Measurements from ENCODE around the gene RAET1E.
"Not testable (repeated sequence)": the region's sequence is repeated elsewhere in the genome, so short reads cannot be mapped to it uniquely, and the experiment has no call there.

The RAET1E gene

DNA sequence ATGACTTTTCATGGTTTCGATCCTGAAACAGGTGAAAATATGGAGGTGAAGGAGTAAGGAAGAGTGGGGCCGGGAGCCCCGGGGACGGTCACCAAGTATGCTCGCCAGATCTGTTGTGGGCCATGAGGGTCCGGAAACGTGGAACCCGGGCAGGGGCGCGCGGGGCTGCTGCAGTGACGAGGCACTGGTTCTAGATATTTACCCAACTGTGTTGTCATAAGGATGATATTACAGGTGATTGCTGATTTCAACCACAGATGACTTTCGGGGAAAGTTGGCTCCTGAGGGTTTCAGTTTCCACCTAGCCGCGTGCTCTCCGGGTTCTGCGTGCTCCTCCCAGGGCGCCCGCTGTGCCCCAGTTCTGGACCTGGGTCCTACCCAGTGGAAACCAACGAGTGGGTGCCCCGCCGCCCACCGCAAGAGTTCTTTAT, 12.8 kb upstream of the RAET1E start:
- Histone ChIP-seq H3K27me3 (ENCODE audit: control insufficient read depth in 1 of 2, insufficient read depth in 2 of 2, low read length in 2 of 2) (no peaks in the 10 kb centered on the region), H3K9me3 (ENCODE audit: control insufficient read depth in 1 of 2, low read length in 2 of 2) (peaks cover 7 to 14% of the 10 kb centered on the region in 2 donors), H3K27ac (ENCODE audit: low read depth, low read length) (no peak overlapping the region), H3K36me3 (ENCODE audit: control insufficient read depth in 1 of 2, insufficient read depth in 2 of 2, low read length in 2 of 2) (no peaks in the 10 kb centered on the region), H3K4me1 (ENCODE audit: control insufficient read depth in 1 of 2, insufficient read depth in 2 of 2, low read length in 2 of 2) (no peaks in the 10 kb centered on the region), H3K9ac (ENCODE audit: low read depth in 1 of 2, low read length in 2 of 2) (no peak overlapping the region), H3K4me3 (ENCODE audit: low read depth in 1 of 2, low read length in 2 of 2) (no peak overlapping the region)

DNA sequence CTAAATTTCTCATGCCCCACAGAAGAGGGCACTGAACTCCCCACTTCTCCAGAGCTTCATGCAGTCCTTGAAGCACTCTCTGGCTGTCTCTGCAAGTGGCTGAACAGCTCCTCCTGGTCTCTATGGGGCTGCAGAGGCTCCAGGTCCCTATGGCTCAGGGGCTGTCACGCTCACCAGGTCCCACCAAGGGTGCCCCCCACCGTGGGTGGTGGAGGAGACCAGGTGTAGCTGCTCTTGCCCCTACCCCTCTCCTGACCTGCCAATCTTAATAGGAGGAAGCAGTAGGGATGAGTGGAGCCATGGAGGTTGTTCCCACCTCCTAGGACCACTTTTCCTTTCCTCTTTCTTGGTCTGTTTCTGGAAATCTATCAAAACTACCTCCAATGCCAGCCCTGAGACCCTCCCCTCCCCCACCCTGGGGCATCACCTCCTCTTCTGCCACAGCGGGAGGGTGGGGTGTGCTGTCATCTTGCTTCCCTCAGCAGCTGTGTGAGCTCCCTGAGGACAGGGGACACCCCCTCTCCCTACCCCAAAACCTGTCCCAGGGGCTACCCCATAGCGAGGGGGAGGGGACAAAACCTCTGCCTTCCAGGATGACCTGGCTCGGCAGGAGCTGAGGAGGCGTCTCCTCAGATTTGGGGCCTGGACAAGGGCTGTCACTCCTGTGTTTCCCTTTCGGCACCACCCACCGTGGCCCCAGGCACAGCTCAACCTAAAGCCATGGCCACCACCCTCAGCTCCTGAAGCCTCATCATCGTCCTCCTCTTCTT, 12.0 kb upstream of the RAET1E start:
- no peaks in the 10 kb centered on the region for H3K27me3 ChIP-seq (ENCODE audit: control insufficient read depth in 1 of 2, insufficient read depth in 2 of 2, low read length in 2 of 2)
- H3K9me3 ChIP-seq (ENCODE audit: control insufficient read depth in 1 of 2, low read length in 2 of 2), result peaks cover 7 to 14% of the 10 kb centered on the region in 2 donors
- H3K36me3 ChIP-seq (ENCODE audit: control insufficient read depth in 1 of 2, insufficient read depth in 2 of 2, low read length in 2 of 2), result no peaks in the 10 kb centered on the region

DNA sequence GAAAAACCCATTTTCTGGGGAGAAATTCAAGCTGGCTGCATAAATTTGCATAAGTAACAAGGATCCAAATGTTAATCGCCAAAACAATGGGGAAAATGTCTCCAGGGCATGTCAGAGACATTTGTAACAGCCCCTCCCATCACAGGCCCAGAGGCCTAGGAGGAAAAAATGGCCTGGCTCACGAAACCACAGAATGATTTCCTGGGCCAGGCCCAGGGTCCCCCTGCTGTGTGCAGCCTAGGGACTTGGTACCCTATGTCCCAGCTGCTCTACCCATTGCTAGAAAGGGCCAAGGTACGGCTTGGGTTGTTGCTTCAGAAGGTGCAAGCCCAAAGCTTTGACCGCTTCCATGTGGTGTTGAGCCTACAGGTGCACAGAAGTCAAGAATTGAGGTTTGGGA, 10.6 kb upstream of the RAET1E start:
- not testable (repeated sequence) for H3K4me3 ChIP-seq (ENCODE audit: low read depth in 1 of 2, low read length in 2 of 2); H3K27ac ChIP-seq (ENCODE audit: low read depth, low read length); H3K36me3 ChIP-seq (ENCODE audit: control insufficient read depth in 1 of 2, insufficient read depth in 2 of 2, low read length in 2 of 2); H3K27me3 ChIP-seq (ENCODE audit: control insufficient read depth in 1 of 2, insufficient read depth in 2 of 2, low read length in 2 of 2); H3K9ac ChIP-seq (ENCODE audit: low read depth in 1 of 2, low read length in 2 of 2); H3K4me1 ChIP-seq (ENCODE audit: control insufficient read depth in 1 of 2, insufficient read depth in 2 of 2, low read length in 2 of 2)
- H3K9me3 ChIP-seq (ENCODE audit: control insufficient read depth in 1 of 2, low read length in 2 of 2), result peaks cover 7 to 14% of the 10 kb centered on the region in 2 donors

More for the DNA sequence above, 12.0 kb upstream of the RAET1E start:
- Histone ChIP-seq H3K4me3 (ENCODE audit: low read depth in 1 of 2, low read length in 2 of 2) (no peak overlapping the region), H3K4me1 (ENCODE audit: control insufficient read depth in 1 of 2, insufficient read depth in 2 of 2, low read length in 2 of 2) (no peaks in the 10 kb centered on the region), H3K9ac (ENCODE audit: low read depth in 1 of 2, low read length in 2 of 2) (no peak overlapping the region), H3K27ac (ENCODE audit: low read depth, low read length) (no peak overlapping the region)

DNA sequence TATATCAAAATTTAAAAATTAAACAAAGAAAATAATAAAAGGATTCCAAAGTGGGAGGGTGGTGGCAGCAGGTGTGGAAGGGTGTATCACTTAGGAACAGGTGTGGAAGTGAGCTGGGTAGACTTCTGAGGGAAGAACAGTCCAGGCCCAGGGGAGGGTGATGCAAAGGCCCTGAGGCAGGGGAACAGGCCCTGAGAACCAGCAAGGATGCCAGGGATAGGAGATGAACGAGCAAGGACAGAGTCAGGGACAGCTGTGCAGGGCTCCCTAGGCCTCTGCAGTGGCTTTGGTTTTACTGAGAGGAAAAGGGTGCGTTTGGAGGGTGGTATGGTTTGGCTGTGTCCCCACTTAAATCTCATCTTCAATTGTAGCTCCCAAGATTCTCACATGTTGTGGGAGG, 9.4 kb upstream of the RAET1E start:
- Histone ChIP-seq H3K9ac (ENCODE audit: low read depth in 1 of 2, low read length in 2 of 2) (no peak overlapping the region), H3K36me3 (ENCODE audit: control insufficient read depth in 1 of 2, insufficient read depth in 2 of 2, low read length in 2 of 2) (no peaks in the 10 kb centered on the region), H3K27me3 (ENCODE audit: control insufficient read depth in 1 of 2, insufficient read depth in 2 of 2, low read length in 2 of 2) (no peaks in the 10 kb centered on the region), H3K9me3 (ENCODE audit: control insufficient read depth in 1 of 2, low read length in 2 of 2) (peaks cover 7 to 14% of the 10 kb centered on the region in 2 donors), H3K27ac (ENCODE audit: low read depth, low read length) (no peak overlapping the region), H3K4me1 (ENCODE audit: control insufficient read depth in 1 of 2, insufficient read depth in 2 of 2, low read length in 2 of 2) (no peaks in the 10 kb centered on the region), H3K4me3 (ENCODE audit: low read depth in 1 of 2, low read length in 2 of 2) (no peak overlapping the region)

DNA sequence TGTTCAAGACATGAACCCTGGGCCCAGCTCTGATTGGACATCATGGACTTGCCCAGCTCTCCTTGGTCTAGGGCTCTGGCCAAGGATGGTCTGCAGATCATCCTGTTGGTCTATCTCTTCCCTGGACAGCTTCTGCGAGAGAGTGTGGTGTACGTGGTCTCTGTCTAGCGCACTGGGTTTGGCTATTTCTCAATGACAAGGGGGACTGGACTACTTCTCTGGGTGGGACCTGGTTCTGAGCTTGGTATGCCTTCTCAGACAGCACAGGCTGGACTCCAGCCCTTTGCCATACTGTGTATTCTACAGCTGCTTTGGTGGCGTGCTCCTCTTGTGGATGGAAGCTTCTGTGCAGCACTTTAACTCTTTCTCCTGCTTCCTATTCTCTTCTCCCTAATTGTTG, 8.5 kb upstream of the RAET1E start:
- Histone ChIP-seq H3K9ac (ENCODE audit: low read depth in 1 of 2, low read length in 2 of 2) (no peak overlapping the region), H3K4me1 (ENCODE audit: control insufficient read depth in 1 of 2, insufficient read depth in 2 of 2, low read length in 2 of 2) (no peaks in the 10 kb centered on the region), H3K9me3 (ENCODE audit: control insufficient read depth in 1 of 2, low read length in 2 of 2) (peaks cover 7 to 14% of the 10 kb centered on the region in 2 donors), H3K4me3 (ENCODE audit: low read depth in 1 of 2, low read length in 2 of 2) (no peak overlapping the region), H3K27ac (ENCODE audit: low read depth, low read length) (no peak overlapping the region), H3K36me3 (ENCODE audit: control insufficient read depth in 1 of 2, insufficient read depth in 2 of 2, low read length in 2 of 2) (no peaks in the 10 kb centered on the region), H3K27me3 (ENCODE audit: control insufficient read depth in 1 of 2, insufficient read depth in 2 of 2, low read length in 2 of 2) (no peaks in the 10 kb centered on the region)

DNA sequence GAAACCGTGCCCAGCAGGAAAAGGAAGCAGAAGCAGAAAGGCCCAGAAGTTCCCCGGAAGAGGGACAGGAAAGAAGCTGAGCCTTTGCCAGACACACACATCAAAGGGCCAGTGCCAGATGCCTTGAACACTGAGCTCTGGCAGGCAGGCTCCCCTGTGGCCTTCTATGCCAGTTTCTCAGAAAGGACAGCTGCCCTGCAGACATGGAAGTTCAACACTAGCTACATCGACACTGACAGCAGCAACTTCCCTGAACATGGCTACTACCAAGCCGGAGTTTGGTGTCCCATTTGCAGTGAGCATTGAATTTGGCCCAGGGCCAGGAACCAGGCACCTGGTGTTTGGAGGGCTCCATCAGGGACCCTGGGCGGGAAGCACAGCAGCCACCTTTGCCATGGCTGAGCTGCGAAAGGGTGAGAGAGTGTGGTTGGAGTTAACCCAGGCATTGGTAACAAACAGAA, 8.0 kb upstream of the RAET1E start:
- H3K9me3 ChIP-seq (ENCODE audit: control insufficient read depth in 1 of 2, low read length in 2 of 2), result peaks cover 7 to 14% of the 10 kb centered on the region in 2 donors
- H3K27ac ChIP-seq (ENCODE audit: low read depth, low read length), result no peak overlapping the region
- no peaks in the 10 kb centered on the region for H3K4me1 ChIP-seq (ENCODE audit: control insufficient read depth in 1 of 2, insufficient read depth in 2 of 2, low read length in 2 of 2)
- H3K27me3 ChIP-seq (ENCODE audit: control insufficient read depth in 1 of 2, insufficient read depth in 2 of 2, low read length in 2 of 2), result no peaks in the 10 kb centered on the region
- no peak overlapping the region for H3K4me3 ChIP-seq (ENCODE audit: low read depth in 1 of 2, low read length in 2 of 2)
- H3K9ac ChIP-seq (ENCODE audit: low read depth in 1 of 2, low read length in 2 of 2), result no peak overlapping the region
- H3K36me3 ChIP-seq (ENCODE audit: control insufficient read depth in 1 of 2, insufficient read depth in 2 of 2, low read length in 2 of 2), result no peaks in the 10 kb centered on the region

DNA sequence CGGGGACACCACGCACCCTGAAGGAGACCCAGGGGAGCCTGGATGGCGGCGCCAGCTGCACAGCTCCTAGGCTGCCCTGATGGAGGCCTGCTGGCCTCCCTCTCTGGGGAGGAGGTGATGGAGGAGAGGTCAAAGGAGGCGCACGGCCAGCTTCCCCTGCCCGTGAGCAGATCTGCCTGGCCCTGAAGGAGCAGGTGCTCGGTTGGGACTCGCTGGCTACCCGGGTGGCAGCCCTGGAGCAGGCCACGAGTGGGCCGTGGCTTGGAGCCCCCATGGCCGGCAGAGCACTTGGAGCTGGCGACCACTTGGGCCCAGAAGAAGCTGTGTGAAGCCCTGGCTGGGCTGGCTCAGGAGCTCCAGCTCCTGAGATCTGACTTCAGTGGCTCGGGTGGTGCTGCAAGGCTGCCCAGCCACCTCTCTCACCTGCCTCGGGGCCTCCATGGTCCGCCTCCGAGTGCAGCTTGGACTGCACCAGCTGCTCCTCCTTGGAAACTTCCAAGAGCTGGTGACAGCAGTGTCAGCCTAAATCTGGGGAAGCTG, 7.5 kb upstream of the RAET1E start:
- no peak overlapping the region for H3K4me3 ChIP-seq (ENCODE audit: low read depth in 1 of 2, low read length in 2 of 2)
- H3K36me3 ChIP-seq (ENCODE audit: control insufficient read depth in 1 of 2, insufficient read depth in 2 of 2, low read length in 2 of 2), result no peaks in the 10 kb centered on the region
- no peak overlapping the region for H3K27ac ChIP-seq (ENCODE audit: low read depth, low read length)
- no peaks in the 10 kb centered on the region for H3K27me3 ChIP-seq (ENCODE audit: control insufficient read depth in 1 of 2, insufficient read depth in 2 of 2, low read length in 2 of 2)
- H3K9me3 ChIP-seq (ENCODE audit: control insufficient read depth in 1 of 2, low read length in 2 of 2), result peaks cover 7 to 14% of the 10 kb centered on the region in 2 donors
- H3K9ac ChIP-seq (ENCODE audit: low read depth in 1 of 2, low read length in 2 of 2), result no peak overlapping the region
- no peaks in the 10 kb centered on the region for H3K4me1 ChIP-seq (ENCODE audit: control insufficient read depth in 1 of 2, insufficient read depth in 2 of 2, low read length in 2 of 2)

DNA sequence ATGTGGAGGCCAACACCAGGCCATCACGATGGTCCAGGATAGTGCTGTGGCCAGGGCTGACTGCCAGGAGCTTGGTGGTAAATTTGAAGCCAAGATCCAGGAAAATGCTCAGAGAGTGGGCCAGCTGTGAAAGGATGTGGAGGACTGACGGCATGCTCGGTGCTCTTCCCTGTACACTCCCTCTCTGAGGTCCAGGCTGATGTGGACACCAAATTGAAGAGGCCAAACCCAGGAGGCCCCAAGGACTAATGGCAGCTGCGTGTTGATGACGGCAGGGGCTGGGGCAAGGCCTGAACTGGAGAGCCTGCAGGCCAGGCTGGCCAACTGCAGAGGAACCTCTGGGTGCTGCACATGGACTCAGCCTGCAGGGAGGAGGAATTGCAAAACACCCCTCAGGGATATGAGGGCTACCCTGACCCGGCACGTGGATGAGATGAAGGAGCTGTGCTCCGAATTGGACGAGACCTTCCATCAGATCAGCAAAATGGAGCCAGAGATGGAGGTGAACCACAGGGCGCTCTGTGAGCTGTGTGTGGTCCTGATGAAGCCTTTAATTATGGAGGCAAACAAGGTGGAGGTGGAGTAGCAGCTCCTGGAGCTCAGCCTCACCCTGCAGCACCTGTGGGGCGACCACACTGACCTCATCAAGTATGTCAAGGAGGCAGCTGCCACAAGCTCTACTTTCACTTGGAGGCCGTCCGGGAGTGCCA, 6.9 kb upstream of the RAET1E start:
- no peaks in the 10 kb centered on the region for H3K36me3 ChIP-seq (ENCODE audit: control insufficient read depth in 1 of 2, insufficient read depth in 2 of 2, low read length in 2 of 2)
- peaks cover 7 to 14% of the 10 kb centered on the region in 2 donors for H3K9me3 ChIP-seq (ENCODE audit: control insufficient read depth in 1 of 2, low read length in 2 of 2)
- H3K9ac ChIP-seq (ENCODE audit: low read depth in 1 of 2, low read length in 2 of 2), result no peak overlapping the region
- H3K27ac ChIP-seq (ENCODE audit: low read depth, low read length), result no peak overlapping the region
- no peaks in the 10 kb centered on the region for H3K27me3 ChIP-seq (ENCODE audit: control insufficient read depth in 1 of 2, insufficient read depth in 2 of 2, low read length in 2 of 2)
- H3K4me3 ChIP-seq (ENCODE audit: low read depth in 1 of 2, low read length in 2 of 2), result no peak overlapping the region
- H3K4me1 ChIP-seq (ENCODE audit: control insufficient read depth in 1 of 2, insufficient read depth in 2 of 2, low read length in 2 of 2), result no peaks in the 10 kb centered on the region

DNA sequence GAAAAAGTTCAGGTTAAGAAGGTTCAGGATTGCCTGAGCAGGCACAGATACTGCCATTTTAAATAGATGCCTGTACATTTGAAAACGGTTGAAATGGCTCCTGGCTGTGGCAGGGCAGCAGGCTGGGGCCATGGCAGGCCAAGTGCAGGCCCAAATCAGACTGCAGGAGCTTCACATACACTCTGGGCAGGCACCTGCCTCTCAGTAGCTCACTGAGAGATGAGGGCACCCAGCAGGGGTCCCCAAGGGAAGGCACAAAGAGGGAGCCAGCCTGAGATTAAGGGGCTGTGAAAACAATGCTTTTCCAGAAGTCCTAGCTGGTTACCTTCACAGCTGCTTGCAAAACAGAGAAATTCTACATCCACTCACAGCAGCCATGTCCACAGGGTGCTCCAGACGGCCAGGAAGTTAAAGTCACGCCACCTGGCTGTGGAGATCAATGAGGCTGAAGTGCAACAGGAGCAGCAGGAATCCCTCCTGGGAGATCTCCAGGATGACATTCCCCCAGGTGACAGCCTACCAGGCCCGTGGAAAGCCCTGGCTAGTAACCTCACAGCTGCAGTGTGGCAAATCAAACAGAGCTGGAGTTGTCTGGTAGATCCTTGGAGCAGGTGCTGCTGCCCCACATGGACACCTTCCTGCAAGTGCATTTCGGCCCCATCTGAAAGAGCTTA, 6.2 kb upstream of the RAET1E start:
- Histone ChIP-seq H3K4me3 (ENCODE audit: low read depth in 1 of 2, low read length in 2 of 2) (no peak overlapping the region), H3K27ac (ENCODE audit: low read depth, low read length) (no peak overlapping the region), H3K27me3 (ENCODE audit: control insufficient read depth in 1 of 2, insufficient read depth in 2 of 2, low read length in 2 of 2) (no peaks in the 10 kb centered on the region), H3K4me1 (ENCODE audit: control insufficient read depth in 1 of 2, insufficient read depth in 2 of 2, low read length in 2 of 2) (no peaks in the 10 kb centered on the region), H3K9me3 (ENCODE audit: control insufficient read depth in 1 of 2, low read length in 2 of 2) (peaks cover 6 to 13% of the 10 kb centered on the region in 2 donors), H3K36me3 (ENCODE audit: control insufficient read depth in 1 of 2, insufficient read depth in 2 of 2, low read length in 2 of 2) (no peaks in the 10 kb centered on the region), H3K9ac (ENCODE audit: low read depth in 1 of 2, low read length in 2 of 2) (no peak overlapping the region)

Data from duodenal mucosa (tissue), 2 donors.